ENCODE results near the gene ANKS1B. TPM values are rescaled to one million over a fixed set of nuclear protein-coding genes. Genes with fewer than 3 reads are reported as not detected.

The ANKS1B gene
- total and polyA plus RNA-seq, 2 of the 4 experiments (the other 2 are of a cell fraction): 0.17 to 0.18 TPM

DNA sequence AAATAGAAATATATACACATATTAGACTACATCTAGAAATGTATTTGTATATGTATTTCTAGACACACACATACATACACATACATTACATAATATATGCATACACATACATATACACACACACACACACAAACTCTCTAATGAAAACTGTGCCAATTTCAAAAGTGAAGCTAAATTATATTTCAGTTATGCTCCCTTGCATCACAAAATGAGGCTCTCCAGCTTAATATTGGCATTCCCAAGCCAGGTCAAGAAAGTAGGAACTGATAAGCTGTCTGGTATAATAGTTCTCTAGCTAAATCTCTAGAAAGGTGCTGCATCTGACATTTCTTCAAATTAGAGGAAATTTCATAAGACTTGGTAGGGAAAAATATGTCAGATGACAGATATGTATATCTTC is 280.3 kb downstream of the ANKS1B start:
- no peaks in the 10 kb centered on the region for H3K27me3 ChIP-seq (ENCODE audit: control insufficient read depth, insufficient read depth, low read length)
- no TSS peak for BruUV-seq (replicated peaks)
- no peaks in the 10 kb centered on the region for H3K79me1 ChIP-seq (ENCODE audit: low read depth in 1 of 2, low read length in 2 of 2)
- H3K23ac ChIP-seq (ENCODE audit: low read depth, low read length): no peak overlapping the region
- ATAC-seq (ENCODE audit: low read depth) (no peak), DNase-seq (no peak)
- H2AK5ac ChIP-seq (ENCODE audit: low read depth, low read length): no peak overlapping the region
- no peak overlapping the region for H3K27ac ChIP-seq (ENCODE audit: insufficient read depth, low read length)
- ChIA-PET CTCF (no interaction called here), POLR2A (ENCODE audit: unreplicated experiment) (no interaction called here)
- H2AFZ ChIP-seq (replicated peaks; ENCODE audit: low read length, poor library complexity): no peak overlapping the region
- no peak overlapping the region for H2BK15ac ChIP-seq (ENCODE audit: low read depth, low read length)
- no peak overlapping the region for H2BK120ac ChIP-seq (ENCODE audit: low read depth, low read length)
- peaks cover 7% of the 10 kb centered on the region; the same call in 1 of the 2 replicates for H3K9me3 ChIP-seq (ENCODE audit: control insufficient read depth, insufficient read depth, low read length)
- no peak overlapping the region for H3K4me3 ChIP-seq (ENCODE audit: insufficient read depth, low read depth, low read length)
- TF ChIP-seq POLR2A (IDR thresholded peaks at IDR 0.05; ENCODE audit: low read depth, low read length) (no peak), MAZ (IDR thresholded peaks at IDR 0.05; ENCODE audit: borderline replicate concordance, low read depth, low read length) (no peak), RFX5 (IDR thresholded peaks at IDR 0.05; ENCODE audit: low read depth, low read length) (no peak), FOS (IDR thresholded peaks at IDR 0.05; ENCODE audit: low read depth, low read length) (no peak), BHLHE40 (IDR thresholded peaks at IDR 0.05; ENCODE audit: low read depth, low read length) (no peak), MAFK (IDR thresholded peaks at IDR 0.05; ENCODE audit: low read depth, low read length) (no peak), MXI1 (IDR thresholded peaks at IDR 0.05; ENCODE audit: borderline replicate concordance, low read depth, low read length) (no peak), NFE2L2 (IDR thresholded peaks at IDR 0.05; ENCODE audit: low read depth, low read length) (no peak), SMC3 (IDR thresholded peaks at IDR 0.05; ENCODE audit: low read depth, low read length) (no peak), CHD1 (IDR thresholded peaks at IDR 0.05; ENCODE audit: low read depth, low read length) (no peak), RCOR1 (IDR thresholded peaks at IDR 0.05; ENCODE audit: insufficient replicate concordance, low read length) (no peak), RAD21 (IDR thresholded peaks at IDR 0.05; ENCODE audit: low read length) (no peak), CEBPB (IDR thresholded peaks at IDR 0.05; ENCODE audit: low read depth, low read length) (no peak)
- TF ChIP-seq, protein P1, sequence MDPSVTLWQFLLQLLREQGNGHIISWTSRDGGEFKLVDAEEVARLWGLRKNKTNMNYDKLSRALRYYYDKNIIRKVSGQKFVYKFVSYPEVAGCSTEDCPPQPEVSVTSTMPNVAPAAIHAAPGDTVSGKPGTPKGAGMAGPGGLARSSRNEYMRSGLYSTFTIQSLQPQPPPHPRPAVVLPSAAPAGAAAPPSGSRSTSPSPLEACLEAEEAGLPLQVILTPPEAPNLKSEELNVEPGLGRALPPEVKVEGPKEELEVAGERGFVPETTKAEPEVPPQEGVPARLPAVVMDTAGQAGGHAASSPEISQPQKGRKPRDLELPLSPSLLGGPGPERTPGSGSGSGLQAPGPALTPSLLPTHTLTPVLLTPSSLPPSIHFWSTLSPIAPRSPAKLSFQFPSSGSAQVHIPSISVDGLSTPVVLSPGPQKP (IDR thresholded peaks at IDR 0.05; ENCODE audit: borderline replicate concordance, low read depth, low read length): no peak
- TF ChIP-seq, protein P2, sequence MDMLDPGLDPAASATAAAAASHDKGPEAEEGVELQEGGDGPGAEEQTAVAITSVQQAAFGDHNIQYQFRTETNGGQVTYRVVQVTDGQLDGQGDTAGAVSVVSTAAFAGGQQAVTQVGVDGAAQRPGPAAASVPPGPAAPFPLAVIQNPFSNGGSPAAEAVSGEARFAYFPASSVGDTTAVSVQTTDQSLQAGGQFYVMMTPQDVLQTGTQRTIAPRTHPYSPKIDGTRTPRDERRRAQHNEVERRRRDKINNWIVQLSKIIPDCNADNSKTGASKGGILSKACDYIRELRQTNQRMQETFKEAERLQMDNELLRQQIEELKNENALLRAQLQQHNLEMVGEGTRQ (IDR thresholded peaks at IDR 0.05; ENCODE audit: low read depth, low read length): no peak
- TF ChIP-seq, protein P3, sequence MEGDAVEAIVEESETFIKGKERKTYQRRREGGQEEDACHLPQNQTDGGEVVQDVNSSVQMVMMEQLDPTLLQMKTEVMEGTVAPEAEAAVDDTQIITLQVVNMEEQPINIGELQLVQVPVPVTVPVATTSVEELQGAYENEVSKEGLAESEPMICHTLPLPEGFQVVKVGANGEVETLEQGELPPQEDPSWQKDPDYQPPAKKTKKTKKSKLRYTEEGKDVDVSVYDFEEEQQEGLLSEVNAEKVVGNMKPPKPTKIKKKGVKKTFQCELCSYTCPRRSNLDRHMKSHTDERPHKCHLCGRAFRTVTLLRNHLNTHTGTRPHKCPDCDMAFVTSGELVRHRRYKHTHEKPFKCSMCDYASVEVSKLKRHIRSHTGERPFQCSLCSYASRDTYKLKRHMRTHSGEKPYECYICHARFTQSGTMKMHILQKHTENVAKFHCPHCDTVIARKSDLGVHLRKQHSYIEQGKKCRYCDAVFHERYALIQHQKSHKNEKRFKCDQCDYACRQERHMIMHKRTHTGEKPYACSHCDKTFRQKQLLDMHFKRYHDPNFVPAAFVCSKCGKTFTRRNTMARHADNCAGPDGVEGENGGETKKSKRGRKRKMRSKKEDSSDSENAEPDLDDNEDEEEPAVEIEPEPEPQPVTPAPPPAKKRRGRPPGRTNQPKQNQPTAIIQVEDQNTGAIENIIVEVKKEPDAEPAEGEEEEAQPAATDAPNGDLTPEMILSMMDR (conservative IDR thresholded peaks at IDR 0.05; ENCODE audit: low read depth, low read length): no peak
- no peak overlapping the region for H3K14ac ChIP-seq (replicated peaks; ENCODE audit: low read depth, low read length)
- H3K9me1 ChIP-seq (ENCODE audit: insufficient read depth, low read length): no peaks in the 10 kb centered on the region
- no peak overlapping the region for H3K56ac ChIP-seq (ENCODE audit: extremely low read depth, insufficient read depth, low read length)
- H4K5ac ChIP-seq (ENCODE audit: low read depth, low read length): no peak overlapping the region
- no peak overlapping the region for H2BK20ac ChIP-seq (ENCODE audit: low read depth, low read length)
- H4K8ac ChIP-seq (ENCODE audit: low read depth in 2 of 2, low read length in 2 of 2): no peak overlapping the region
- no peaks in the 10 kb centered on the region for H3K4me1 ChIP-seq (ENCODE audit: control insufficient read depth, insufficient read depth, low read length)
- intact Hi-C loops (cut with micrococcal nuclease) (no loop called here), in situ Hi-C loops (cut with MboI; ENCODE audit: low sequenced_read_pairs) (no loop called here), dilution Hi-C loops (cut with HindIII; ENCODE audit: low sequenced_read_pairs, unreplicated experiment) (no loop called here)
- no peak overlapping the region for H3K18ac ChIP-seq (ENCODE audit: low read depth, low read length)
- H2BK5ac ChIP-seq (ENCODE audit: low read depth, low read length, poor library complexity, severe bottlenecking): no peak overlapping the region
- H2AK9ac ChIP-seq (replicated peaks; ENCODE audit: low read depth, low read length, poor library complexity): no peak overlapping the region
- H4K20me1 ChIP-seq (ENCODE audit: insufficient read depth, low read length): no peaks in the 10 kb centered on the region
- H4K91ac ChIP-seq (ENCODE audit: insufficient read depth, low read depth, low read length): no peak overlapping the region
- no peak overlapping the region for H3K9ac ChIP-seq (ENCODE audit: low read depth, low read length)
- no peak overlapping the region for H3K4me2 ChIP-seq (ENCODE audit: low read depth, low read length)
- H3K36me3 ChIP-seq (ENCODE audit: control insufficient read depth, insufficient read depth, low read length): no peaks in the 10 kb centered on the region
- no peak overlapping the region for H3K4ac ChIP-seq (ENCODE audit: low read depth, low read length)

Data from IMR-90 (cell line).